H1 (cell line): ENCODE results near the gene RAD23A. TPM values are rescaled to one million over a fixed set of nuclear protein-coding genes. Genes with fewer than 3 reads are reported as not detected.

Experiments
- CTCF ChIA-PET: fragments of 300-600 bp; sonication (Branson Sonifier 250); formaldehyde crosslinking; loops from one replicate; lab custom pipeline; 2021; ENCODE audit not compliant: partially characterized antibody; lab: Charles Lee
- POLR2A ChIA-PET: fragments of 300-600 bp; sonication (Branson Sonifier 250); formaldehyde crosslinking; loops from one replicate; lab custom pipeline; 2021; ENCODE audit warnings: inconsistent platforms; ENCODE audit not compliant: partially characterized antibody; lab: Charles Lee
- DNase-seq, 2 experiments: peaks; one replicate each; pipeline versions ENCODE4 v3.0.0 to v3.0.0-alpha.2; 2010 to 2022; ENCODE audit warnings: low spot score in 2 of 2, low read depth in 1 of 2, mixed read lengths in 1 of 2
- FAIRE-seq: peaks from 2 replicates; lab custom pipeline; 2011; peaks lifted over from hg19 to GRCh38; lab: Jason Lieb, UNC
- H2AFZ ChIP-seq: 2 replicates; pipeline ENCODE4 v1.8.1; 2012; ENCODE audit warnings: low read length, inconsistent platforms
- H2AK5ac ChIP-seq: 2 replicates; pipeline ENCODE4 v1.6.1; 2013; ENCODE audit warnings: low read depth, low read length
- H2BK120ac ChIP-seq: replicated peaks from 2 replicates; pipeline ENCODE3; 2013; ENCODE audit warnings: low read depth, low read length, inconsistent platforms
- H2BK12ac ChIP-seq: 2 replicates; pipeline ENCODE4 v1.6.1; 2013; ENCODE audit warnings: low read depth, low read length
- H2BK15ac ChIP-seq: 2 replicates; pipeline ENCODE4 v1.6.1; 2013; ENCODE audit warnings: low read length
- H2BK20ac ChIP-seq: 2 replicates; pipeline ENCODE4 v1.6.1; 2013; ENCODE audit warnings: low read length
- H2BK5ac ChIP-seq: 2 replicates; pipeline ENCODE4 v1.6.1; 2013; ENCODE audit warnings: low read depth, low read length
- H3K14ac ChIP-seq: 2 replicates; pipeline ENCODE4 v1.6.1; 2013; ENCODE audit warnings: inconsistent platforms; ENCODE audit not compliant: insufficient read length
- H3K18ac ChIP-seq: 2 replicates; pipeline ENCODE4 v1.6.1; 2013; ENCODE audit warnings: low read length; ENCODE audit errors: extremely low read depth
- H3K23ac ChIP-seq: 2 replicates; pipeline ENCODE4 v1.6.1; 2013; ENCODE audit warnings: inconsistent platforms; ENCODE audit not compliant: insufficient read length
- H3K23me2 ChIP-seq: 2 replicates; pipeline ENCODE4 v1.6.1; 2013; ENCODE audit warnings: low read depth, low read length
- H3K27ac ChIP-seq: 2 replicates; pipeline ENCODE4 v1.6.1; 2011; ENCODE audit warnings: low read depth, low read length, inconsistent platforms
- H3K27me3 ChIP-seq, 4 experiments: replicated peaks in 1 of 4; 1 replicate in 1 of 4; 2 replicates in 3 of 4; pipeline versions ENCODE4 v1.6.1 to v1.8.1; 2011 to 2013; ENCODE audit warnings: low read length in 3 of 4, mild to moderate bottlenecking in 3 of 4, inconsistent platforms in 2 of 4, mixed read lengths in 2 of 4, moderate library complexity in 1 of 4; ENCODE audit not compliant: control insufficient read depth in 3 of 4, insufficient read depth in 3 of 4; ENCODE audit errors: extremely low read depth in 1 of 4
- H3K36me3 ChIP-seq, 4 experiments: 2 replicates each; pipeline versions ENCODE4 v1.6.1 to v1.8.1; 2011 to 2013; ENCODE audit warnings: mild to moderate bottlenecking in 4 of 4, low read length in 3 of 4, moderate library complexity in 2 of 4, control low read depth in 1 of 4, inconsistent platforms in 1 of 4; ENCODE audit not compliant: insufficient read depth in 4 of 4, control insufficient read depth in 2 of 4
- H3K4ac ChIP-seq: replicated peaks from 2 replicates; pipeline ENCODE3; 2013; ENCODE audit warnings: low read length, low read depth, mixed read lengths, inconsistent platforms; ENCODE audit not compliant: insufficient read length
- H3K4me1 ChIP-seq, 4 experiments: replicated peaks in 1 of 4; 1 replicate in 1 of 4; 2 replicates in 3 of 4; pipeline versions ENCODE4 v1.6.1 to v1.8.1; 2011 to 2013; ENCODE audit warnings: low read length in 3 of 4, inconsistent platforms in 2 of 4, mixed read lengths in 1 of 4; ENCODE audit not compliant: insufficient read depth in 4 of 4, control insufficient read depth in 3 of 4
- H3K4me2 ChIP-seq, 2 experiments: 2 replicates each; pipeline versions ENCODE4 v1.6.1 to v1.8.1; 2011 to 2013; ENCODE audit warnings: low read depth in 2 of 2, low read length in 2 of 2, control low read depth in 1 of 2, inconsistent platforms in 1 of 2, mild to moderate bottlenecking in 1 of 2; ENCODE audit not compliant: insufficient read depth in 1 of 2
- H3K4me3 ChIP-seq, 4 experiments: fragments of 200-600, 300-600 bp in 1 of 4; sonication (generic), shearing (Covaris generic), sonication (Bioruptor Twin) in 1 of 4; 2 replicates each; pipeline versions ENCODE4 v1.5.1 to v1.8.1; 2011 to 2016; ENCODE audit warnings: low read length in 4 of 4, low read depth in 3 of 4, control low read depth in 2 of 4, inconsistent platforms in 2 of 4, mild to moderate bottlenecking in 2 of 4, mixed read lengths in 1 of 4, moderate library complexity in 1 of 4; ENCODE audit not compliant: insufficient read depth in 2 of 4; ENCODE audit errors: extremely low read depth in 1 of 4
- H3K56ac ChIP-seq: replicated peaks from 2 replicates; pipeline ENCODE3; 2013; ENCODE audit warnings: low read depth, mild to moderate bottlenecking, mixed read lengths, low read length, inconsistent platforms; ENCODE audit not compliant: insufficient read length
- H3K79me1 ChIP-seq: 2 replicates; pipeline ENCODE4 v1.6.1; 2013; ENCODE audit warnings: low read depth, low read length, control low read depth
- H3K79me2 ChIP-seq, 2 experiments: 2 replicates each; pipeline versions ENCODE4 v1.6.1 to v1.8.1; 2012 to 2013; ENCODE audit warnings: low read length in 2 of 2, mild to moderate bottlenecking in 2 of 2, inconsistent platforms in 1 of 2; ENCODE audit not compliant: insufficient read depth in 2 of 2, control insufficient read depth in 1 of 2
- H3K9ac ChIP-seq, 4 experiments: replicated peaks in 1 of 4; 1 replicate in 1 of 4; 2 replicates in 3 of 4; pipeline versions ENCODE4 v1.6.1 to v1.8.1; 2011 to 2013; ENCODE audit warnings: low read depth in 3 of 4, low read length in 3 of 4, control low read depth in 2 of 4, mild to moderate bottlenecking in 2 of 4, moderate library complexity in 2 of 4, inconsistent platforms in 1 of 4; ENCODE audit errors: extremely low read depth in 1 of 4
- H3K9me3 ChIP-seq, 2 experiments: 2 replicates each; pipeline versions ENCODE4 v1.6.1 to v1.8.1; 2012 to 2013; ENCODE audit warnings: mild to moderate bottlenecking in 2 of 2, moderate library complexity in 2 of 2, control low read depth in 1 of 2, inconsistent platforms in 1 of 2, low read depth in 1 of 2, low read length in 1 of 2, mixed read lengths in 1 of 2; ENCODE audit not compliant: insufficient read depth in 2 of 2
- H4K20me1 ChIP-seq, 2 experiments: replicated peaks in 1 of 2; 2 replicates each; pipeline versions ENCODE3 to v1.8.1; 2011 to 2013; ENCODE audit warnings: inconsistent platforms in 2 of 2, low read length in 2 of 2, mild to moderate bottlenecking in 1 of 2; ENCODE audit not compliant: insufficient read depth in 2 of 2, control insufficient read depth in 1 of 2
- H4K5ac ChIP-seq: 2 replicates; pipeline ENCODE4 v1.6.1; 2013; ENCODE audit warnings: low read length, low read depth, mixed read lengths, inconsistent platforms; ENCODE audit not compliant: insufficient read length
- H4K8ac ChIP-seq: 2 replicates; pipeline ENCODE4 v1.8.0; 2013; ENCODE audit warnings: mild to moderate bottlenecking, moderate library complexity, low read length, inconsistent platforms; ENCODE audit not compliant: insufficient read depth; ENCODE audit errors: extremely low read depth
- H4K91ac ChIP-seq: replicated peaks from 2 replicates; pipeline ENCODE3; 2013; ENCODE audit warnings: low read length, mixed read lengths, inconsistent platforms; ENCODE audit not compliant: insufficient read length
- ATF2 ChIP-seq: IDR thresholded peaks from 2 replicates; pipeline ENCODE4 v1.6.1; 2012; ENCODE audit warnings: low read length, inconsistent platforms
- CBX8 ChIP-seq: fragments of 300-800, 300-1000 bp; sonication (generic); IDR thresholded peaks from 2 replicates; pipeline ENCODE4 v1.7.1; 2016; ENCODE audit warnings: low read depth, low read length, borderline replicate concordance
- KDM1A ChIP-seq: fragments of 200-600, 300-600 bp; sonication (generic); IDR thresholded peaks from 2 replicates; pipeline ENCODE4 v1.7.1; 2016; ENCODE audit warnings: mild to moderate bottlenecking, low read length, borderline replicate concordance
- KDM4A ChIP-seq: IDR thresholded peaks from one replicate; pipeline ENCODE4 v1.7.1; 2012; ENCODE audit warnings: low read depth, mild to moderate bottlenecking, moderate library complexity, low read length, inconsistent platforms; ENCODE audit not compliant: severe bottlenecking
- SP1 ChIP-seq: IDR thresholded peaks from 2 replicates; pipeline ENCODE4 v1.6.1; 2011; ENCODE audit warnings: low read depth, low read length
- TBP ChIP-seq: IDR thresholded peaks from 2 replicates; pipeline ENCODE4 v1.6.1; 2011; ENCODE audit warnings: low read depth, low read length, improper control_type of control experiment
- USF2 ChIP-seq: IDR thresholded peaks from 2 replicates; pipeline ENCODE4 v1.6.1; 2011; ENCODE audit warnings: low read length, improper control_type of control experiment
- WGBS, 2 experiments: shearing (Covaris generic) in 1 of 2; methylation state at CpG; one replicate each; pipeline versions ENCODE4 v1.1.6 to v1.1.7; 2013 to 2015; ENCODE audit warnings: low lambda C conversion rate in 2 of 2, mixed read lengths in 2 of 2, inconsistent platforms in 1 of 2, low coverage in 1 of 2, missing lambda C conversion rate in 1 of 2; ENCODE audit not compliant: insufficient replicate concordance in 2 of 2, insufficient coverage in 1 of 2, insufficient read length in 1 of 2; ENCODE audit errors: extremely low coverage in 1 of 2, missing lambda C conversion rate in 1 of 2; 5-methylcytosine and 5-hydroxymethylcytosine counted together
- polyA plus RNA-seq, 7 experiments: library from polyadenylated mRNA; depleted of rRNA in 3 of 7; stranded (reverse) in 5 of 7; unstranded in 2 of 7; fragments of >200 nt in 5 of 7; fragments of 200-250 nt in 2 of 7; gene quantifications; 1 replicate in 5 of 7; 2 replicates in 1 of 7; 4 replicates in 1 of 7; pipeline versions ENCODE4 v1.2.1 to v1.2.3, GENCODE V29; 2011 to 2013; ENCODE audit warnings: missing spikeins in 2 of 7, mixed read lengths in 2 of 7
- total RNA-seq: library from RNA; stranded (reverse); fragmentation: NEBNext Ultra II Directional; extraction: Animal tissue kit (Norgen Biotek cat#: 25700); gene quantifications from 2 replicates; pipeline ENCODE4 v1.2.1, GENCODE V29; 2021

RAD23A gene
- total and polyA plus RNA-seq, 2 of the 8 experiments (the other 6 are each of a cell fraction or from before 2014, with no cell fraction given): 40.0 to 76.1 TPM

GRCh38 chr19:12913851-12914690, 31.6 kb upstream of the RAD23A start:
- no peak overlapping the region for H3K27ac ChIP-seq
- no peak overlapping the region for H2AK5ac ChIP-seq
- no peak overlapping the region for H2BK12ac ChIP-seq
- 0 out of 2 replicates have a peak overlapping the region, but pooled peaks have one; percentile 4 for H2BK5ac ChIP-seq
- FAIRE-seq: no peak
- DNase-seq: no peak
- H2BK15ac ChIP-seq: peak overlapping the region; percentile 34; the same call in 1 of the 2 replicates
- no peak overlapping the region for H4K8ac ChIP-seq
- peak overlapping the region; percentile 24; the same call in 1 of the 2 replicates for H2BK20ac ChIP-seq
- no peak overlapping the region for H3K56ac ChIP-seq
- H3K9ac ChIP-seq: no peak overlapping the region
- no peak overlapping the region for H3K14ac ChIP-seq
- H3K23me2 ChIP-seq: no peaks in the 10 kb centered on the region
- peak overlapping the region; percentile 25 to 58; a peak in 2 of 4 replicates for H3K4me2 ChIP-seq
- H3K23ac ChIP-seq: no peak overlapping the region
- no peak overlapping the region for H3K4me3 ChIP-seq
- no peaks in the 10 kb centered on the region for H4K20me1 ChIP-seq
- H3K4me1 ChIP-seq: peaks cover 8 to 20% (median 15%) of the 10 kb centered on the region in 4 experiments
- peak overlapping the region; percentile 12; the same call in 1 of the 2 replicates for H3K18ac ChIP-seq
- H2AFZ ChIP-seq: no peak overlapping the region
- H4K5ac ChIP-seq: no peak overlapping the region
- no peak overlapping the region for H2BK120ac ChIP-seq
- H3K36me3 ChIP-seq: no peaks in the 10 kb centered on the region
- WGBS, 2 experiments: 89% methylated on average over 11 of the region's 12 CpGs; no CpG with 5 or more reads in 1 of the 2 experiments
- no peaks in the 10 kb centered on the region for H3K79me1 ChIP-seq
- POLR2A ChIA-PET: interaction anchor here (0.7 to 13.9 kb wide), 15 partner anchors 7 to 1517 kb away, joined by 3 to 180 read pairs (median 6); partner anchors contain the start of genes CALR, FARSA, GCDH and THSD8
- no peaks in the 10 kb centered on the region for H3K79me2 ChIP-seq
- CTCF ChIA-PET: interaction anchor here (0.7 to 1.7 kb wide), 7 partner anchors 12 to 51 kb away, joined by 3 to 8 read pairs (median 3); partner anchors contain the start of gene KLF1
- H3K4ac ChIP-seq: no peak overlapping the region
- H3K9me3 ChIP-seq: peaks cover 2 to 9% of the 10 kb centered on the region in 2 experiments; a peak in 1 of 4 replicates
- no peak overlapping the region for H4K91ac ChIP-seq
- peaks cover 6 to 12% (median 11%) of the 10 kb centered on the region in 4 experiments for H3K27me3 ChIP-seq
- TF ChIP-seq SP1: no peak
- no peak for TF ChIP-seq KDM4A
- TF ChIP-seq USF2: no peak
- no peak for TF ChIP-seq KDM1A
- no peak for TF ChIP-seq CBX8
- TF ChIP-seq ATF2: no peak
- no peak for TF ChIP-seq TBP
